GM19328 (cell line): ENCODE data around the gene EID3.

Experiments
- ATAC-seq: cut with Tn5 transposase; IDR thresholded peaks from one replicate; pipeline ENCODE4 v1.9.1; 2021; ENCODE audit warnings: mild to moderate bottlenecking, moderate library complexity; ENCODE audit not compliant: unreplicated experiment

EID3 gene

DNA sequence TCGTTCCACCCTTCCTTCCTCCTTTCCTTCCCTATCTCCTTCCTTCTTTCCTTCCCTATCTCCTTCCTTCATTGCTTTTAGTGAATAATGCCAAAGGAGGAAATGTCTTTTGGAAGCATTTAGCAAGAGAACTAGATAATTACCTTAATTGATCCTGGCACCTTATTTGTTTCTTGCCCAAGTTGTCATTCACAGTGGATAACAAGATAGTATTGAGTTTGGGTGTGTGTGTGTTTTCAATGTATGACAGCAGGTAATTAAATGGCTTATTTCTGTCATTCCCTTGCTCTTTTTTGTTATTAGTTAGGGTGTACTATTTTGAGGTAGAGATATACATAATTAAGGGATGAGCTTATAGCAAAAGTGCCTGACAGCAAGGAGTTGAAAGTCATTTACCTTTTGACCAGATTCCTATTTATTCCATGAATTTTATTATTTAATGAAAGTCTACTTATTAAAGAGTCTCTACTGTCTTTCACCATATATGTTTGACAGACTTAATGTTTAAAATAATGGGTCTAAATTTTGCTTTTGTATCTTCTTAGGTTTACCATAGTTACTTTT is 30.2 kb downstream of the EID3 start:
- no peak for ATAC-seq

- ATAC-seq: no peak
Observed at GRCh38 chr12:104334581-104334980, 31.0 kb downstream of the EID3 start.

DNA sequence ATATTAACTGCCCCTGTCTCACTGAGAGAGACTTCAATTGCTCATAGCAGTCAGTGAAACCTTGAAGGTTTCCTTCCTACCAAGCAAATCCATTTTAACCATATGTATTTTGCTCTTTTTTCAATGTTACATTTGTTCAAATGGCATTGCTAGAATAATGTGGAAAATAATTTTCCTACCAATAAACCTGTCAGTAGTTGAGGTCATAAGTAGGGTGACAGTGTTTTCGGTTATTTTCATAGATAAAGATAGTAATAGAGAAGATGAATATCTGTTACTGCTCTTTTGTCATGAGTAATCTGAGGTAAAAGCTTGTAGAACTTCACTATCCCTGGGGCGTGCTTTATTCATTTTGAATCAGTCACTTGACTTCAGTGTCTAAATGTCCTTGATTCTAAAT is 32.6 kb downstream of the EID3 start:
- ATAC-seq: no peak

- no peak for ATAC-seq
Observed at GRCh38 chr12:104337030-104337558, 33.6 kb downstream of the EID3 start.

DNA sequence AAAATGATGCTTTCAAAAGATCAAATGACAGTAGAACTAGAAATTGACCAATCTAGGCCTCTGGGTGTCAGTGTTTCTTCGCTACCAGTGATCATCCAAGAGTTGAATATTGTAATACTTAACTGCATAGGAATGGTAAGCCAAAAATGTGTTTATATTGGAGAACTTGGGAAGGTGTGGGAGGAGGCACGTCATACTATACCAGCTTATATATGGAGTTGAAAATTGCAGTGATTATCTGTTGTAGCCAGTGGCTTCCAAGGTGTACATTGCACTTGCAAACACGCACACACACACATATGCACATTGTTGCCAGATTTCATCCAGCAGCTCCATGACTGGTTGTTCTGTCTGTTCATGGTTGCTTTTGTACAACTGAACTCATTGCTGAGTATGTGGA is 36.1 kb downstream of the EID3 start:
- ATAC-seq: no peak

GRCh38 chr12:104340177-104340576 is 36.6 kb downstream of the EID3 start:
- ATAC-seq: no peak

GRCh38 chr12:104340925-104341611 is 37.5 kb downstream of the EID3 start:
- no peak for ATAC-seq

- ATAC-seq: no peak
Observed at GRCh38 chr12:104342147-104342546, 38.6 kb downstream of the EID3 start.

DNA sequence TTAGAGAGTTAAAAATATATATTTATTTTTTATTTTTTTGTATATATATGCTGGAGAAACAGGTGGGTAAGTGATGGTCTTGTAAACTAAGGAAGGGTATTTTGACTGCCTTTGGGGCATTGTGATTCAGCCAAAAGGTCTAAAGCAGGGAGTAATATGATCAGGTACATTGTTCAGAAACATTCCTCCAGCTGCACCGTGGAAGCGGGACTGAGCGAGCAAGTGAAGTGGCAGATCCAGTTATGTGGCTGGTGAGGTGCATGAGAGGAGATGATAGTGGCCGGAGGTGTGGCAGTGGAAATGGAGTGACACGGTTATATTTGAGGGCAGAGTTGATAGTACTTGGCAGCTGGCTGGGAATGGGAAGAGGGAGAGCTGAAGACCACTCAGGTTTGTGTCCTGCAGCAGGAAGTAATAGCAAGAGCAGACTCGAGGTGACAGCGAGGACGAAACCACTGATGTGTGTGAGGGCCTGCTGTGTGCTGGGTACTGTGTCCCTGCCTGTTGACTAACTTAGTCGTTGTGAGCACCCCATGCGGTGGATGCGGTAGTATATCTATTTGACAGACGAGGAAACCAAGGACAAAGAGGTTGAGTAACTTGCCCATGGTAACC is 39.2 kb downstream of the EID3 start:
- ATAC-seq: no peak

- no peak for ATAC-seq
Observed at GRCh38 chr12:104344682-104345081, 41.1 kb downstream of the EID3 start.

DNA sequence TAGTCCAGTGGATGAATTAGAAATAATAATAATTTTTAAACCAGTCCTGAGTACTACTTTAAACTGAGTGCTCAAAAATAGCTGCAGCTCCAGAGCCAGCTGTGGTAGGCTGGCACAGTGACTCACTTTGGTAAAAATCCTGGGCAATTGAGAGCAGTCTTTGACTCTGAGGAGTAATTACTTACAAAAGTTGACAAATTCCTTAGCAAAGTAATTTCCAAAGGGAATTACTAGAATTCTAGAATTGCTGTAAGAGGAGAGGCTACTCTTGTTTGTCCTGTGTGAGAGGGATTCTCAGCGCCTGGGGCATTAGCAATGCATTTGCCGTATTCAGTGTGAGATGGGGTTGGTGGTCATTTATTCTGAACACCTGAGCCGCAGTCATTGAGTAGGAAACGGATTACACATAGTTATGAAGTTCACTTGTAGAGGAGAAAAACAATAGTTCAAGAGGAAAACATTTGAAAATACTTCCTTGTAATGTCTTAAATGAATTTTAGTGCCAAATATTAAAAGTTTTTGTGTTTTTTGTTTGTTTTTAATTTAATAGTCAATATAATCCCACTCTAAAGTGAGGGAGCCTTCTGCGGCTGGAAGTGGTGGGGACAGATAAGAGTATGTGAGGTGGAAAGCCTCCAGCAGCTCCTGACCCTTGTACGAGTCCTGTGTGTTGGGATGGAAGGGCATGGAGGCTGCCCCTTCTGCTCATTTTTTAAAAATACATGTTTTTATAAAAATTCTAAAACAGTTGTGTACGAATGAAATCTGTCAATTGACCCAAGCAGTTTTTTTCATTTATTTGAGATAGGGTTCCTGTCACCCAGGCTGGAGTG is 41.9 kb downstream of the EID3 start:
- ATAC-seq: no peak

DNA sequence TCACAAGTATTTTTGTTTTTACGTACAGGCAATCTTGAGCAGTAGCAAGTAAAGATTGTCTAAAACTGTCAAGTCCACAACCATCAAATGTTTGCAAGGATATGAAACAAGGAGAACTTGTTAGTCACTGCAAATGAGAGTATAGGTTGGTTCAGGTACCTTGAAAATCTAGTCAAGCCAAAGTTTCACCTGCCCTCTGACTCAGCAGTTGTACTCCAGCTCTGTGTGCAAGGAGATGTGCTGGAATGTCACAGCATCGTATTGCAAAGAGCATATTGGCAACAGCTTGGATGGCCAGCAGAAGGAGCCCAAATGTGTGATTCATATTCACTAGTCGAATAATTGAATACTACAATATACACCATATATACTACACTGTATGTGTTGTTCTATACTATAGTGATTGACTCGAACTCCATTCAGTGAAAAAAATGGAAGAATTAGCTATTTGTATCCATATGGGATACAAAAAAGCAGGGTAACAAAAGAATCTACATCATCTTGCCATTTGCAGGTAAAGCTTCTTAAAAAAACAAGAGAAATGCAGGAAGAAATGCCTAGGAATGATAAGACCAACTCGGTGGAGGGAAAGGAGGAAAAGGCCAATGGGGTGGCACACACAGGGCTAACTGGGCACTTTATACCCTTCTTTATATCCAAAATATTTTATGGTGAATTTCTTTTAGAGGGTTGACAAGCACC is 44.0 kb downstream of the EID3 start:
- no peak for ATAC-seq

DNA sequence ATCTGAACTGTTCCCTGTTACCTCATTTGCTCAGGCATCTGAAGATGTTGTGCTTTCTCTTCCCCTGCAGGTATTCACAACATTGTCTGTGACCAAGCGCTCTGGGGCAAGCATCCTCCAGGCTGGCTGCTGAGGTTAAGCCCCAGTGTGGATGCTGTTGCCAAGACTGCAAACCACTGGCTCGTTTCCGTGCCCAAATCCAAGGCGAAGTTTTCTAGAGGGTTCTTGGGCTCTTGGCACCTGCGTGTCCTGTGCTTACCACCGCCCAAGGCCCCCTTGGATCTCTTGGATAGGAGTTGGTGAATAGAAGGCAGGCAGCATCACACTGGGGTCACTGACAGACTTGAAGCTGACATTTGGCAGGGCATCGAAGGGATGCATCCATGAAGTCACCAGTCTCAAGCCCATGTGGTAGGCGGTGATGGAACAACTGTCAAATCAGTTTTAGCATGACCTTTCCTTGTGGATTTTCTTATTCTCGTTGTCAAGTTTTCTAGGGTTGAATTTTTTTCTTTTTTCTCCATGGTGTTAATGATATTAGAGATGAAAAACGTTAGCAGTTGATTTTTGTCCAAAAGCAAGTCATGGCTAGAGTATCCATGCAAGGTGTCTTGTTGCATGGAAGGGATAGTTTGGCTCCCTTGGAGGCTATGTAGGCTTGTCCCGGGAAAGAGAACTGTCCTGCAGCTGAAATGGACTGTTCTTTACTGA is 44.9 kb downstream of the EID3 start:
- ATAC-seq: no peak

DNA sequence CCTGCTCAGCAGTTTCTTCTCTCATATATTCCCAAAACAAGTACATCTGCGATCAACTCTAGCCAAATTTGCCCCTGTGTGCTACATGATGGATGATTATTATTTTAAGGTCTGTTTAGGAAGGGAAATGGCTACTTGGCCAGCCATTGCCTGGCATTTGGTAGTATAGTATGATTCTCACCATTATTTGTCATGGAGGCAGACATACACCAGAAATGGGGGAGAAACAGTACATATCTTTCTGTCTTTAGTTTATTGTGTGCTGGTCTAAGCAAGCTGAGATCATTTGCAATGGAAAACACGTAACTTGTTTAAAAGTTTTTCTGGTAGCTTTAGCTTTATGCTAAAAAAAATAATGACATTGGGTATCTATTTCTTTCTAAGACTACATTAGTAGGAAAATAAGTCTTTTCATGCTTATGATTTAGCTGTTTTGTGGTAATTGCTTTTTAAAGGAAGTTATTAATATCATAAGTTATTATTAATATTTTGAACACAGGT is 45.5 kb downstream of the EID3 start:
- no peak for ATAC-seq

DNA sequence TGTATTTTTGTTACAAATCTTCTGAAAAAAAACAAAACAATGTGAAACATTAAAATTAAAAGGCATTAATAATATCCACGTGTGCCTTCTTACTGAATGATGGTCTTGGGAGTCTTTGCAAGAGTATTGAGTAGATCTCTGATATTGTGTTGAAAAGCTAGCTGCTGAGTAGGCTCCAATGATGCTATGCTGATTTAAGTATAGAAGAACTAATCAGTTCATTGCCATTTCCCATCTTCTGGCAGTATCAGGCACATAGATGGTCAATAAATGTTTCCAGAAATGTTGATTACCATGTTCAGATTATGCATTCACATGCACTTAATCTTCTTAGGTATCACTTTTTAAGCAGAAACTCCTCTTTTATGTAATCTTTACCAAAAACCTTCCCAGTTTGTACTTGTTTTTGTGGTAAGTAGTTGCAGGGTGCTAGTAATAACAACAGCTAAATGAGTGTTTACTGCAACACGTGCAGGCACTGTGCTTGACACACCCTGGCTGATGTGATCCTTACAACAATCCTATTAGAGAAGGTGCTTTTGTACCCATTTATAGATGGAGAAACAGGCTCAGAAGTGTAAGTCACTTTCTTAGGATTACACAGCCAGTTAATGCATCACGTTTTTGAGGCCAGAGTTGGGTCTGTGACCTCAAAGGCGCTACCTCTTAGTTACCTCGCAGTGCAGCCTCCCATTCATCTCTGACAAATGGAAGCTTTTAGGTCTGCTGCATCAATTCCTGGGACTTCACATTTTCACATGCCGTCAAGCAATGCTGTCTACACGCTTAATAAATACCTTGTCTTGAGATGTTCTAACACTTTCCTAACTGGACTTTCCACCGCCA is 46.9 kb downstream of the EID3 start:
- no peak for ATAC-seq

GRCh38 chr12:104351057-104351983 is 47.8 kb downstream of the EID3 start:
- no peak for ATAC-seq

GRCh38 chr12:104352106-104352713 is 48.7 kb downstream of the EID3 start:
- ATAC-seq: no peak
